ENCODE data around the gene OFD1.
A peak's percentile ranks its signal among the peaks of the same experiment; 100 is the strongest.

The OFD1 gene

DNA sequence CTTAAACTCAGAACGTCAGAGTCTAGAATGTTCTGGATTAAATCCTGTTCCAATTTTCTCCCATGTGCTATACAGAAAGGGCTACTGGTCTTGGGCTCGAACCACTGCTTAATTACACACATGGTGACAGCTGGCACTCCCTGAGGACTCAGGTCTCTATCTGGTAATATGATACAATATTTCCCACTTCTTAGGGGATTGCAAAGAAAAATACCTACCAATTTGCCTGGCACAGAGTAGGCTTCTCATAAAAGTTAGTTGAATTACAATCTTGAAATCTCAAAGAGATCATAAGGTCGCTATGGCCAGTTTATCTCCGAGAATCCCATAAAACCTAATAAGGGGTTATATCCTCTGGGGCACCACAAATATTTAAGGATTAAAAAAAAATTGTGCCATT, 73.7 kb downstream of the OFD1 start:
- H3K9me3 ChIP-seq, result no peaks in the 10 kb centered on the region
- no peaks in the 10 kb centered on the region for H3K36me3 ChIP-seq
- no peak overlapping the region for H3K4me3 ChIP-seq (ENCODE audit: low read depth, low read length)
- no peak for DNase-seq
- H3K27me3 ChIP-seq, result no peaks in the 10 kb centered on the region
- H3K4me1 ChIP-seq, result no peaks in the 10 kb centered on the region
- TF ChIP-seq, protein P1, sequence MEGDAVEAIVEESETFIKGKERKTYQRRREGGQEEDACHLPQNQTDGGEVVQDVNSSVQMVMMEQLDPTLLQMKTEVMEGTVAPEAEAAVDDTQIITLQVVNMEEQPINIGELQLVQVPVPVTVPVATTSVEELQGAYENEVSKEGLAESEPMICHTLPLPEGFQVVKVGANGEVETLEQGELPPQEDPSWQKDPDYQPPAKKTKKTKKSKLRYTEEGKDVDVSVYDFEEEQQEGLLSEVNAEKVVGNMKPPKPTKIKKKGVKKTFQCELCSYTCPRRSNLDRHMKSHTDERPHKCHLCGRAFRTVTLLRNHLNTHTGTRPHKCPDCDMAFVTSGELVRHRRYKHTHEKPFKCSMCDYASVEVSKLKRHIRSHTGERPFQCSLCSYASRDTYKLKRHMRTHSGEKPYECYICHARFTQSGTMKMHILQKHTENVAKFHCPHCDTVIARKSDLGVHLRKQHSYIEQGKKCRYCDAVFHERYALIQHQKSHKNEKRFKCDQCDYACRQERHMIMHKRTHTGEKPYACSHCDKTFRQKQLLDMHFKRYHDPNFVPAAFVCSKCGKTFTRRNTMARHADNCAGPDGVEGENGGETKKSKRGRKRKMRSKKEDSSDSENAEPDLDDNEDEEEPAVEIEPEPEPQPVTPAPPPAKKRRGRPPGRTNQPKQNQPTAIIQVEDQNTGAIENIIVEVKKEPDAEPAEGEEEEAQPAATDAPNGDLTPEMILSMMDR (IDR thresholded peaks at IDR 0.05; ENCODE audit: low read depth, low read length), result no peak

DNA sequence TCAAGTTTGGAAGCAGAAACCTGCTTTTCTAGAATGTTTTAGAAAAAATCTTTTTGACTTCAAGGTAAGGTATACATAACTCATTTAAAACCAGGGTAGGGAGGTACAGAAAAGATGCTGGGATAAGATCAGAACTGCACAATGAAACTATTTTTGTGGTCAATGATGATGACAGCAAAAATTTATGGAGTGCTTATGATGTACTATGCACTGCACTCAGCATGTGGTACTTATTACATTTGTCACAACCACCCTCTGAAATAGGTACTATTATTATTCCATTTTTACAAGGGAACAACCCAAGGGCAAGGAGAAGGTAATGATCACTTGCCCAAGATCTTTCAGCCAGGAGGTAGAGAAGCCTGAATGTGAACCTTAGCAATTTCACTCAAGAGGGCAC, 74.3 kb downstream of the OFD1 start:
- H3K9me3 ChIP-seq, result no peaks in the 10 kb centered on the region
- TF ChIP-seq, protein P1 (IDR thresholded peaks at IDR 0.05; ENCODE audit: low read depth, low read length), result no peak
- no peak for DNase-seq
- no peaks in the 10 kb centered on the region for H3K4me1 ChIP-seq
- no peaks in the 10 kb centered on the region for H3K36me3 ChIP-seq
- no peak overlapping the region for H3K4me3 ChIP-seq (ENCODE audit: low read depth, low read length)
- H3K27me3 ChIP-seq, result no peaks in the 10 kb centered on the region

DNA sequence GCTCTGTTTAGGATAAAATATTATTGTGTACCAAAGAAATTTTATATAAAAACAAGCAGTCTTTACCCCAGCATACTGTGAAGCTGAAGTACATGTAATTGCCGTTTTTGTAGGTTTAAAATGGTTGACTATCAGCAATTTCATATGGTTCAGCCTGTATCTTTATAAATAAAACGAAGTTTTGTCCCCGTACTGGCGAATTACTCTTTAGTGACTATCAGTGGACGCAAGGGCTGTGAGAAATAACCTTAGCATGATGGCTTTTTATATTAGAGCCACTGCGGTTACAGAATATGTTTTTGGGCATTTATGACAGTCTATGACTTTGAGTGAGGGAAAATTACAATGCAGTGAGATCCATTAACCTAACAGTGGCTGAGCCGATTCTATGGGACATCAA, 81.1 kb downstream of the OFD1 start:
- TF ChIP-seq, protein P1 (IDR thresholded peaks at IDR 0.05; ENCODE audit: low read depth, low read length), result no peak
- H3K4me3 ChIP-seq (ENCODE audit: low read depth, low read length), result peak overlapping the region; percentile 64
- H3K36me3 ChIP-seq, result no peaks in the 10 kb centered on the region
- no peaks in the 10 kb centered on the region for H3K4me1 ChIP-seq
- no peaks in the 10 kb centered on the region for H3K9me3 ChIP-seq
- H3K27me3 ChIP-seq, result no peaks in the 10 kb centered on the region
- no peak for DNase-seq

DNA sequence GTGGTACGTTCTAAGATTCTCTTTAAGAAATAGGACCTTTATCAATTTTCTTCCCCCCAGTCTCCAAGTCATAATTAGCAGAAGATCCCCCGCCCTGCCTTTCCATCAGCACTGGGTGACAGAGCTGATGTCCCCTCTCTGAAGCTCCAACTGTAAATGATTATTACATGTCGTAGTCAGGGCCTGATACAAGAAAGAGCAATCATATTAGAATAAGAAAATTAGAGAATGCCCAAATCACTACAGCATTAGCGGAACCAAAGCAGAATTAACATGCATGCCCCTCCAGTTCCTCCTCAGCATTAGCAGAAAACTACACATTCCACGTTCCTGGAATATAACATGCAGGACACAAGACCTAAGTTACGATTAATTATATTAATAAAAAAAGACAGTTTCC, 81.6 kb downstream of the OFD1 start:
- no peaks in the 10 kb centered on the region for H3K36me3 ChIP-seq
- H3K4me3 ChIP-seq (ENCODE audit: low read depth, low read length), result peak overlapping the region; percentile 64
- H3K4me1 ChIP-seq, result no peaks in the 10 kb centered on the region
- H3K27me3 ChIP-seq, result no peaks in the 10 kb centered on the region
- H3K9me3 ChIP-seq, result no peaks in the 10 kb centered on the region
- TF ChIP-seq, protein P1 (IDR thresholded peaks at IDR 0.05; ENCODE audit: low read depth, low read length), result no peak
- DNase-seq, result no peak

DNA sequence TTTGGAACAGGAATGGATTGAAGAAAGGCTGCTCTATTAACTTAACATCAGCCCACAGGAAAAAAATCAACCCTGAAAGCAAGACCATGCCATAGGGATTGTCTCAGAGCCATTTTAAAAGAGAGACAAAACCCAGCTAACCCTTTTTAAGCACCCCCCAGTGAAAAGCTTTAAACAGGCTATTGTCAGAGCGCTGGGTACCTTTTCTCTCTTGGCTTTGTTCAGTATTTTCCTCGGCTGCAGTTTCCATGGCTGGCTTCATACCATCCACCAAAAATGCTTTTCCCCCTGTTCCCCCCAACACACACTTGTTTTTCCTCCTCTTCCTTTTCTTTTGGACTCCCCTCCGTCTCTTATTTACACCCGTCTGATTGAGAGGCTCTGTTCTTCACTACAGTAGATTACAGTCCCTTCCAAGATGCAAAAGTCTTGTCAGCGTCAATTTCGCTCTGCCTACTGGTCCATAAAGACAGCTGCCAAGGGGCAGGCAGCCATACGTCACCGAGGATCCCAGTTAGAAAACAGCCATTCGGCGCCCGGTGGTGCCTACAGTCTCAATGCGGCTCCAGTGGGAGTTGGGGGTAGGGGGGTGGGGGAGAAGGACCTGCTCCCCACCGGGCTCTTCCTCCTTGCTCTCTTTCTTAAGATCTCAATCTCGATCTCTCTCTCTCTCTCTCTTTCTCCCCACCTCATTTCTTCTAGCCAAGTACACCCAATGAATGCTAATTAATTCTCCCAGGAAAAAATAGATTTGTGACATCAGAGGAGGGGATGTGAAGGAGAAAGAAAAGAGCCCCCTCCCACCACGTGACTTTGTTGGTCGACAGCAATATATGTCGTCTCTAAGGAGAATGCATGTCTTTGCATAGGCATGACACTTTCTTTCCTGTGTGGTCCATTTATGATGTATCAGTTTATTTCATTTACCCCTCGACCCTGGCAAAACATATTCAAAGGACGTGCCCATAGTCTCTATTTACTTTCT, 82.4 kb downstream of the OFD1 start, which contains the start of gene GPM6B:
Gene GPM6B, minus strand, starts transcription at position 451 of the 985 bp plus-strand sequence. Its CDS starts 189 bp downstream, at position 262.
- peak; percentile 60 for DNase-seq
- no peaks in the 10 kb centered on the region for H3K27me3 ChIP-seq
- H3K4me3 ChIP-seq (ENCODE audit: low read depth, low read length), result peak within 1 kb of the TSS; percentile 64
- no peaks in the 10 kb centered on the region for H3K36me3 ChIP-seq
- H3K4me1 ChIP-seq, result no peaks in the 10 kb centered on the region
- no peaks in the 10 kb centered on the region for H3K9me3 ChIP-seq
- TF ChIP-seq, protein P1 (IDR thresholded peaks at IDR 0.05; ENCODE audit: low read depth, low read length), result no peak
